ENCODE measurements around the gene FABP2. TPM values are rescaled to one million over a fixed set of nuclear protein-coding genes. Genes with fewer than 3 reads are reported as not detected.

The FABP2 gene
- total RNA-seq, 2 donors from 2014 or later: not detected

DNA sequence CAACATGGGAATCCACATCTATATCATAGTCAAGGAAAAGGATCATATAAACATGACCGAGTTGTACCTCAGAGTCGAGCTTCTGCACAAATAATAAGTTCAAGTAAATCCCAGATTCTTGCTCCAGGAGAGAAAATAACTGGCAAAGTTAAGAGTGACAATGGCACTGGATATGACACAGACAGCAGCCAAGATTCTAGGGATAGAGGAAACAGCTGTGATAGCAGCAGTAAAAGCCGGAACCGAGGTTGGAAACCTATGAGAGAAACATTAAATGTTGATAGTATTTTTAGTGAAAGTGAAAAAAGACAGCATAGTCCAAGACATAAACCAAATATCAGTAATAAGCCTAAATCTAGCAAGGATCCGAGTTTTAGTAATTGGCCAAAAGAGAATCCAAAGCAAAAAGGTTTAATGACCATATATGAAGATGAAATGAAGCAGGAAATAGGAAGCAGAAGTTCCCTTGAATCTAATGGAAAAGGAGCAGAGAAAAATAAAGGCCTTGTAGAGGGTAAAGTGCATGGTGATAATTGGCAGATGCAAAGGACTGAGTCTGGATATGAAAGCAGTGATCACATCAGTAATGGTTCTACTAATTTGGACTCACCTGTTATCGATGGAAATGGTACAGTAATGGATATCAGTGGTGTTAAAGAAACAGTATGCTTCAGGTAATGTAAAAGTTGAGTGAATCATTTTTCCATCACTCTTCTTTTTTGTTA is 50.4 kb downstream of the FABP2 start:
- TF ChIP-seq, protein P1, sequence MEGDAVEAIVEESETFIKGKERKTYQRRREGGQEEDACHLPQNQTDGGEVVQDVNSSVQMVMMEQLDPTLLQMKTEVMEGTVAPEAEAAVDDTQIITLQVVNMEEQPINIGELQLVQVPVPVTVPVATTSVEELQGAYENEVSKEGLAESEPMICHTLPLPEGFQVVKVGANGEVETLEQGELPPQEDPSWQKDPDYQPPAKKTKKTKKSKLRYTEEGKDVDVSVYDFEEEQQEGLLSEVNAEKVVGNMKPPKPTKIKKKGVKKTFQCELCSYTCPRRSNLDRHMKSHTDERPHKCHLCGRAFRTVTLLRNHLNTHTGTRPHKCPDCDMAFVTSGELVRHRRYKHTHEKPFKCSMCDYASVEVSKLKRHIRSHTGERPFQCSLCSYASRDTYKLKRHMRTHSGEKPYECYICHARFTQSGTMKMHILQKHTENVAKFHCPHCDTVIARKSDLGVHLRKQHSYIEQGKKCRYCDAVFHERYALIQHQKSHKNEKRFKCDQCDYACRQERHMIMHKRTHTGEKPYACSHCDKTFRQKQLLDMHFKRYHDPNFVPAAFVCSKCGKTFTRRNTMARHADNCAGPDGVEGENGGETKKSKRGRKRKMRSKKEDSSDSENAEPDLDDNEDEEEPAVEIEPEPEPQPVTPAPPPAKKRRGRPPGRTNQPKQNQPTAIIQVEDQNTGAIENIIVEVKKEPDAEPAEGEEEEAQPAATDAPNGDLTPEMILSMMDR (IDR thresholded peaks at IDR 0.05): no peak
- no peak for DNase-seq (ENCODE audit: low spot score)
- H3K27ac ChIP-seq: no peak overlapping the region
- H3K9me3 ChIP-seq: no peaks in the 10 kb centered on the region
- H3K4me3 ChIP-seq: no peak overlapping the region
- peaks cover 0 to 9% of the 10 kb centered on the region in 2 donors for H3K4me1 ChIP-seq (ENCODE audit: control insufficient read depth in 1 of 2, low read depth in 2 of 2)
- H3K36me3 ChIP-seq: peaks cover 24% of the 10 kb centered on the region
- no peak for ATAC-seq (ENCODE audit: insufficient number of reproducible peaks, low FRiP score, low read depth)
- no peaks in the 10 kb centered on the region for H3K27me3 ChIP-seq (replicated peaks; ENCODE audit: insufficient read depth)

DNA sequence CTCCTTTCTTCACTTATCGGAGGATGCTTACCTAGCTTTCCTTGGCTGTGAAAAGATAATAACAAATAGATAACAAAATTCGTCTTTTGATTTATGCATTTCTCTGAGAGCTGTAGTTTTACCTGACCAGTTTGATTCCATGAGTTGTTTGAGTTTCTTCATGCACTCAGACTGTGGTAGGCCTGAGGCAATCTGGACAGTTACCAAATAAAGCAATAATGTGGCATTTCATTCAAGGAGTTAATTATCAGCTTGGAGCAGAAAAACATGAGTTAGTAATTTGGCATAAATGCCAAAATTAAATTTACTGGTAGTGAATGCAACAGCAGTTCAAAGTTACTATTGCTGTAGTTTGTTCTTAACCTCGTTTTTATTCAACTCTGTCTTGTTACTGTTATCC is 53.5 kb downstream of the FABP2 start:
- Histone ChIP-seq H3K4me1 (ENCODE audit: control insufficient read depth in 1 of 2, low read depth in 2 of 2) (peaks cover 0 to 9% of the 10 kb centered on the region in 2 donors), H3K27me3 (replicated peaks; ENCODE audit: insufficient read depth) (no peaks in the 10 kb centered on the region), H3K4me3 (no peak overlapping the region), H3K27ac (no peak overlapping the region), H3K36me3 (peaks cover 38% of the 10 kb centered on the region), H3K9me3 (no peaks in the 10 kb centered on the region)
- DNase-seq (ENCODE audit: low spot score) (no peak), ATAC-seq (ENCODE audit: insufficient number of reproducible peaks, low FRiP score, low read depth) (no peak)
- TF ChIP-seq, protein P1 (IDR thresholded peaks at IDR 0.05): no peak

Other genes with a start within 250 kb of the FABP2 start
- gene MYOZ2, start 186.3 kb downstream of the FABP2 start, total RNA-seq: 10 to 100 TPM; 11.0 to 11.5 TPM
- 100 to 1,000 TPM; 112 to 208 TPM for gene USP53, start 109.4 kb downstream of the FABP2 start, total RNA-seq

Measured in thoracic aorta (tissue), 2 donors.